GM06990 (cell line): ENCODE results near the gene ZNF469.

Experiments used
- DNase-seq: peaks from one replicate; pipeline ENCODE4 v3.0.0-alpha.2; 2011; ENCODE audit not compliant: insufficient read length; ENCODE audit errors: extremely low read depth
- H3K27me3 ChIP-seq: replicated peaks from 2 replicates; pipeline ENCODE4 v1.6.0; 2011; ENCODE audit warnings: low read length; ENCODE audit not compliant: control insufficient read depth, insufficient read depth
- H3K36me3 ChIP-seq: 2 replicates; pipeline ENCODE4 v1.5.1; 2011; ENCODE audit warnings: low read length; ENCODE audit not compliant: control insufficient read depth, insufficient read depth
- H3K4me3 ChIP-seq: replicated peaks from 2 replicates; pipeline ENCODE4 v1.5.1; 2011; ENCODE audit warnings: low read depth, mild to moderate bottlenecking, control low read depth, low read length
- CTCF ChIP-seq: IDR thresholded peaks from 2 replicates; pipeline ENCODE4 v1.5.1; 2011; ENCODE audit warnings: low read length, control low read depth, mild to moderate bottlenecking, inconsistent platforms; ENCODE audit not compliant: insufficient read depth, poor library complexity, severe bottlenecking

The ZNF469 gene

GRCh38 chr16:88345721-88346560, 36.8 kb upstream of the ZNF469 start:
- TF ChIP-seq CTCF: no peak
- Histone ChIP-seq H3K27me3 (no peaks in the 10 kb centered on the region; the same call in 1 of the 2 replicates), H3K36me3 (no peaks in the 10 kb centered on the region), H3K4me3 (no peak overlapping the region)
- no peak for DNase-seq

GRCh38 chr16:88346680-88347505, 35.9 kb upstream of the ZNF469 start:
- Histone ChIP-seq H3K36me3 (no peaks in the 10 kb centered on the region), H3K27me3 (no peaks in the 10 kb centered on the region; the same call in 1 of the 2 replicates), H3K4me3 (no peak overlapping the region)
- no peak for TF ChIP-seq CTCF
- DNase-seq: no peak

- no peak for DNase-seq
- TF ChIP-seq CTCF: no peak
- H3K36me3 ChIP-seq: no peaks in the 10 kb centered on the region
- no peaks in the 10 kb centered on the region for H3K27me3 ChIP-seq
- H3K4me3 ChIP-seq: no peak overlapping the region
These were observed 34.9 kb upstream of the ZNF469 start for GRCh38 chr16:88347656-88348376.

GRCh38 chr16:88348377-88349152, 34.2 kb upstream of the ZNF469 start:
- H3K36me3 ChIP-seq: no peaks in the 10 kb centered on the region
- DNase-seq: no peak
- H3K4me3 ChIP-seq: no peak overlapping the region
- no peak for TF ChIP-seq CTCF
- no peaks in the 10 kb centered on the region for H3K27me3 ChIP-seq
